Urinary bladder (tissue), 4 donors: ENCODE data around the gene TPST1. TPM values are rescaled to one million over a fixed set of nuclear protein-coding genes. Genes with fewer than 3 reads are reported as not detected.

Experiments used
- DNase-seq: peaks from one replicate; pipeline ENCODE4 v3.0.0-alpha.2; 2015; ENCODE audit errors: extremely low spot score
- H3K27ac ChIP-seq: one replicate; pipeline ENCODE4 v1.5.1; 2013; ENCODE audit warnings: low read depth, mild to moderate bottlenecking, moderate library complexity
- H3K36me3 ChIP-seq: one replicate; pipeline ENCODE4 v1.6.1; 2013; ENCODE audit warnings: mild to moderate bottlenecking, moderate library complexity; ENCODE audit not compliant: insufficient read depth
- H3K4me1 ChIP-seq: one replicate; pipeline ENCODE4 v1.6.1; 2013; ENCODE audit warnings: mild to moderate bottlenecking, moderate library complexity; ENCODE audit not compliant: insufficient read depth
- H3K4me3 ChIP-seq: one replicate; pipeline ENCODE4 v1.5.1; 2013; ENCODE audit warnings: low read depth, low read length
- WGBS: extraction: QIAGEN DNeasy Blood & Tissue Kit; methylation state at CpG from one replicate; pipeline ENCODE4 v1.1.7; 2013; 5-methylcytosine and 5-hydroxymethylcytosine counted together
- polyA plus RNA-seq: library from polyadenylated mRNA; stranded (reverse); fragments of 200-250 nt; gene quantifications from one replicate; pipeline ENCODE4 v1.2.3, GENCODE V29; 2013
- total RNA-seq: library from RNA; depleted of rRNA; stranded (reverse); fragments of >200 nt; gene quantifications from one replicate; pipeline ENCODE4 v1.2.3, GENCODE V29; 2014
- donor health status: healthy with polysubstance abuse.
- donor health status: healthy.

The TPST1 gene
- total and polyA plus RNA-seq, 2 donors = 72.8 to 172 TPM

- WGBS = 19% methylated on average over 6 of the region's 6 CpGs
- Histone ChIP-seq H3K36me3 (no peaks in the 10 kb centered on the region), H3K4me1 (peaks cover 2% of the 10 kb centered on the region), H3K4me3 (no peak overlapping the region), H3K27ac (no peak overlapping the region)
- peak; percentile 32 for DNase-seq
Measured at GRCh38 chr7:66237906-66238772, 33.0 kb downstream of the TPST1 start.

GRCh38 chr7:66238773-66239466, 33.8 kb downstream of the TPST1 start:
- no peak for DNase-seq
- 42% methylated on average over 5 of the region's 5 CpGs for WGBS
- no peak overlapping the region for H3K4me3 ChIP-seq
- peaks cover 2% of the 10 kb centered on the region for H3K4me1 ChIP-seq
- no peaks in the 10 kb centered on the region for H3K36me3 ChIP-seq
- no peak overlapping the region for H3K27ac ChIP-seq

- Histone ChIP-seq H3K4me3 (no peak overlapping the region), H3K36me3 (no peaks in the 10 kb centered on the region), H3K27ac (no peak overlapping the region), H3K4me1 (peaks cover 2% of the 10 kb centered on the region)
- DNase-seq = no peak
- WGBS = 43% methylated on average over 1 of the region's 1 CpG
Measured at GRCh38 chr7:66239467-66239856, 34.3 kb downstream of the TPST1 start.

- H3K4me1 ChIP-seq = no peaks in the 10 kb centered on the region
- DNase-seq = no peak
- no peaks in the 10 kb centered on the region for H3K36me3 ChIP-seq
- no peak overlapping the region for H3K4me3 ChIP-seq
- whole genome bisulfite sequencing = 66% methylated on average over 2 of the region's 2 CpGs
- H3K27ac ChIP-seq = no peak overlapping the region
Measured at GRCh38 chr7:66245008-66245407, 39.9 kb downstream of the TPST1 start.

- no peaks in the 10 kb centered on the region for H3K4me1 ChIP-seq
- H3K27ac ChIP-seq = no peak overlapping the region
- DNase-seq = no peak
- 85% methylated on average over 2 of the region's 2 CpGs for WGBS
- H3K36me3 ChIP-seq = no peaks in the 10 kb centered on the region
- H3K4me3 ChIP-seq = no peak overlapping the region
Measured at GRCh38 chr7:66246554-66247171, 41.5 kb downstream of the TPST1 start.

GRCh38 chr7:66247380-66248078, 42.4 kb downstream of the TPST1 start:
- WGBS = 89% methylated on average over 4 of the region's 4 CpGs
- no peaks in the 10 kb centered on the region for H3K4me1 ChIP-seq
- no peak overlapping the region for H3K27ac ChIP-seq
- no peaks in the 10 kb centered on the region for H3K36me3 ChIP-seq
- H3K4me3 ChIP-seq = no peak overlapping the region
- no peak for DNase-seq

GRCh38 chr7:66250711-66251110, 45.6 kb downstream of the TPST1 start:
- no peaks in the 10 kb centered on the region for H3K4me1 ChIP-seq
- H3K36me3 ChIP-seq = no peaks in the 10 kb centered on the region
- H3K27ac ChIP-seq = peak overlapping the region; percentile 23
- H3K4me3 ChIP-seq = no peak overlapping the region
- 55% methylated on average over 3 of the region's 3 CpGs for WGBS
- DNase-seq = no peak

- H3K36me3 ChIP-seq = no peaks in the 10 kb centered on the region
- DNase-seq = no peak
- H3K4me3 ChIP-seq = no peak overlapping the region
- H3K27ac ChIP-seq = no peak overlapping the region
- no peaks in the 10 kb centered on the region for H3K4me1 ChIP-seq
Measured at GRCh38 chr7:66255534-66256100, 50.5 kb downstream of the TPST1 start.

GRCh38 chr7:66256281-66256680, 51.1 kb downstream of the TPST1 start:
- Histone ChIP-seq H3K4me3 (no peak overlapping the region), H3K4me1 (no peaks in the 10 kb centered on the region), H3K36me3 (no peaks in the 10 kb centered on the region), H3K27ac (no peak overlapping the region)
- DNase-seq = no peak
- 83% methylated on average over 1 of the region's 1 CpG for WGBS

GRCh38 chr7:66257481-66257880, 52.3 kb downstream of the TPST1 start:
- no peaks in the 10 kb centered on the region for H3K4me1 ChIP-seq
- no peaks in the 10 kb centered on the region for H3K36me3 ChIP-seq
- 79% methylated on average over 4 of the region's 4 CpGs for WGBS
- no peak for DNase-seq
- H3K4me3 ChIP-seq = no peak overlapping the region
- H3K27ac ChIP-seq = no peak overlapping the region

- Histone ChIP-seq H3K27ac (no peak overlapping the region), H3K4me3 (no peak overlapping the region), H3K36me3 (no peaks in the 10 kb centered on the region), H3K4me1 (no peaks in the 10 kb centered on the region)
- DNase-seq = no peak
- WGBS = 33% methylated on average over 5 of the region's 5 CpGs
Measured at GRCh38 chr7:66258409-66258808, 53.3 kb downstream of the TPST1 start.

GRCh38 chr7:66261941-66262340, 56.8 kb downstream of the TPST1 start:
- Histone ChIP-seq H3K4me3 (no peak overlapping the region), H3K4me1 (no peaks in the 10 kb centered on the region), H3K27ac (no peak overlapping the region), H3K36me3 (no peaks in the 10 kb centered on the region)
- DNase-seq = no peak

- Histone ChIP-seq H3K27ac (no peak overlapping the region), H3K4me3 (no peak overlapping the region), H3K36me3 (no peaks in the 10 kb centered on the region), H3K4me1 (no peaks in the 10 kb centered on the region)
- no peak for DNase-seq
- 96% methylated on average over 1 of the region's 1 CpG for WGBS
Measured at GRCh38 chr7:66263936-66264335, 58.8 kb downstream of the TPST1 start.
